Iris pigment epithelial cell (primary cell): ENCODE results near the gene KIF26B.
"Not testable (repeated sequence)": the region's sequence is repeated elsewhere in the genome, so short reads cannot be mapped to it uniquely, and the experiment has no call there.

Experiments used
- DNase-seq: peaks from one replicate; pipeline ENCODE4 v3.0.0-alpha.2; 2011; ENCODE audit warnings: low read depth

The KIF26B gene

DNA sequence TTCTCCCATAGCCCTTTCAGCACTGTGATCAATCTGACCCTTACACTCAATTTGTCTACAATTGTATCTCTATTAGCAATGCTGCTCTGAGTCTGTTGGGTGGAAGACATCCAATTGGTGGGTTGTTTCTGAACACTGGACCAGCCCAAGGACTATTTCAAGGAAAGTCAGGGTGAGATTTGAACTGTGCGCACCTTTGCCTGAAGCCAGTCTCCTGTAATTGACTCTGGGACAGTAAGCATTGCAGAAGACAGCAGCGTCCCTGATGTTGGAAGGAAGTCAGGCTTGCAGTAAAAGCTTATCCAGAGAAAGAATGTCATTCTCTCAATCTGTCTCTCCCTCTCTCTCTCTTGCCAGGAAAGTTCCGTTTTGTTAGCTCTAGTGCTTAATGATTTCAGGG, 233.9 kb downstream of the KIF26B start:
- no peak for DNase-seq

DNA sequence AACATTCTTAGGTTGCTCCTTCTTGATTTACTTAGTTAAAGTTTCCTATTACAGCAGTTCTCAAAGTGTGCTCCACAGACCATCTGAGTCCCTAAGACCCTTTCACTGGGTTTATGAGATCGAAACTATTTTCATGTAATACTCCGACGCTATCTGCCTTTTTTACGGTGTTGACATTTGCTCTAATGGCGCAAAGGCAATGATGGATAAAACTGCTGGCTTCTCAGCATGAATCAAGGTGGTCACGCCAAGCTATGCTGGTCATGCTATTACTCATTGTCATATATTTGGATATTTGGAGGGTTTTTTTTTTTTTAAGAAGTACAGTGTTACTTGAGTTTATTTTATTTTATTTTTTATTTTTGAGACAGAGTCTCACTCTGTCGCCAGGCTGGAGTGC, 235.1 kb downstream of the KIF26B start:
- DNase-seq = no peak

DNA sequence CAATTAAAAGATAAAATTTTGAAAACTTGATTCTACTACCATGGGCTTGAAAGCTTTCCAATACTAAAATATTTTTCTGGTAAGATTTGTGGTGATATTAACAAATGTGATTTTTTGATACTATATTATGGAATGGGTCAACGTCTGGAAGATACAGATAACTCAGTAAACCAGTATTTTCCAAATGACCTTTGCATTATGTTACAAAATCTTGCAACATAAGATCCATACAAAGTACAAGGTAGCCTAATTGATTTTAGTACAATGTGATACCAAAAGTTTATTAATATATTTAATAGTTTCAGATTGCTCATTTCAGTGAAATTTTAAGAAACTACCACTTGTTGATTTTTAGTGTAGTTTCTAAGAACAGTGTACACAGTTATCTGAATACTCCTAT, 236.2 kb downstream of the KIF26B start:
- no peak for DNase-seq

DNA sequence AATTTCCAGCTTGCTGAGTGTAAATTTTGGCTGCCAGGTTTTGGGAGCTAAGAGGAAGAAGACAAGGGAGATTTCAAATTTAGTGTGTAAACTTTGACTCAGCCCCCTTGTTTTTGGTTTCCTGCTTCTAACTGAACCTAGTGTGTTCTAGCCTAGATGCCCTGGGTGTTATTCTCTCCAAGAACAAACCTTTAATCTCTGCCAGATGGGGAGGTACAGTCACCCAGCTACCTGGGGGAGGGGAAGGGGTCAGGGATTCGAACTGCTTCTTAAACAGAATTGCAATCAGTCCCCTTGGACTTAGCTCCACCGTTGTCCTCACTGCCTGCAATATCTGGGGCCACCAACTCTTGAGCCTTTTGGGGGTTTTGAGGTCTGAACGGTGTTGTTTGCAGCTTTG, 238.9 kb downstream of the KIF26B start:
- DNase-seq = no peak

DNA sequence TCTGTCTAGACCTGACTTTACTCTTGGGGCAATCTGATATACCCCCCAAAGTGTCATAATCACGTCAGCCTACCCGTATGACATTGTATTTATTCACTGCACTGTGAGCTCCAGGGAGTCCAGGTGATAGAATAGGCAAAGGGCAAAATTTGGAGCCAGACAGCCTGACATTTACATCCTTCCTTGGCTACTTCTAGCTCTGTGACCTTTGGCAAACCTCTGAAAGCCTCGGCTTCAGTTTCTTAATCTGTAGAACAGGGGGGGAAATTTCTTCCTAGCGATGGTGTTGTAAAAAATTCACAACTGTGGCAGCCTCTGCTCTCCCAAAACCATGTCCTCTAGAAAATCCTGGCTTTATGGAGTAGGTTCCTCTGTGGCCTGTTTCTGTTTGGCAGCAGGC, 240.9 kb downstream of the KIF26B start:
- no peak for DNase-seq

DNA sequence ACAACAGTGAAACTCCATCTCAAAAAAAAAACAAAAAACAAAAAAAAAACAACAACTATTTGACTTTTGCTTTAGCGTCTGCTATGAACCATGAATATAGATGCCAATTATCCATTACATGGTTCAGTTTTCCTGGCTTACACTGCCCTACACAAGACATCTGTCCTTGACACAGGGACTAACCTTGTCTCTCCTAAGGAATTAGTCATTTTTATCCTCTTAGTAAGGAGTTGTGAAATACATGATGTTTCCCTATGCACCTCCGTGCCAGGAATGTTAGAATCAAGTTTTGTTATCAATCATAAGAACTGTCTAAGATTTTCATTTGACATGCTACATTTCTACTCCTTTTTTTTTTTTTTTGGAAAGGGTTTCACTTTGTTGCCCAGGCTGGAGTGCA, 241.8 kb downstream of the KIF26B start:
- DNase-seq = peak; percentile 13

DNA sequence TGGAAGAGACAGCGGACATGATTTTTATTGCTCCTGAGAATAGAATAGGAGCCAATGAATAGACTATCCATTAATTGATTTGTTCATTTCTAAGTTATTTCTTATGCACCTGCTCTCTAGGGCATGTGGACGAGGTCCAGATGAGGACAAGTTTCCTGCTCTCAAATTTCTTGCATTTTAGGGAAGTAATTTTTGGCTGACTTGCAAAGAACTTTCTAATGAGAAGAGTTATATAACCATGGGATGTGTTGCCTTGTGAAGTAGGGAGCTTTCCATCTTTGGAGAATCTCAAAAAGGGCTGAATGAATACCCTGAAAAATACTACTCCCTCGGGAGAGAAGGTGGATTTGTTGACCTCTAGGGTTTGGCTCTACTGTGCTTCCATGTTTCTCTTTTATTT, 243.0 kb downstream of the KIF26B start:
- DNase-seq = no peak

DNA sequence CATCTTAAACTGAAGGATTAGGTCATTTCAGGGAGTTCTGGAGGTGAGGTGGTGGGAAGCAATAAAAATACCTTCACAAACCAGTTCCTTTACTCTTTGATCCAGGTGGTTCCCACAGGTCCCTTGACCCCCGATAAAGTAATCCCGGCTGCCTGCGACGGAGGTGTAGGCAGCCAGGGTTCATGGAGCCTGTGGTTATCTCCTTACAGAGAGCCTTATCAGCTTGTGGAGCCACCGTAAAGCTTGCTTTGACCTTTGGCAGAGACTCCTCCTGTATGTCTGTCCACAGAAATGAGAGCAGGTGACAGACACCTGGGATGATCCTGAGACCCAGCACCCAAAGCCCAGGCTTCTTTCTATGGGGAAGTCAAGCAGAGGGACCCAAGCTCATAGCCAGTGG, 243.4 kb downstream of the KIF26B start:
- DNase-seq = no peak

DNA sequence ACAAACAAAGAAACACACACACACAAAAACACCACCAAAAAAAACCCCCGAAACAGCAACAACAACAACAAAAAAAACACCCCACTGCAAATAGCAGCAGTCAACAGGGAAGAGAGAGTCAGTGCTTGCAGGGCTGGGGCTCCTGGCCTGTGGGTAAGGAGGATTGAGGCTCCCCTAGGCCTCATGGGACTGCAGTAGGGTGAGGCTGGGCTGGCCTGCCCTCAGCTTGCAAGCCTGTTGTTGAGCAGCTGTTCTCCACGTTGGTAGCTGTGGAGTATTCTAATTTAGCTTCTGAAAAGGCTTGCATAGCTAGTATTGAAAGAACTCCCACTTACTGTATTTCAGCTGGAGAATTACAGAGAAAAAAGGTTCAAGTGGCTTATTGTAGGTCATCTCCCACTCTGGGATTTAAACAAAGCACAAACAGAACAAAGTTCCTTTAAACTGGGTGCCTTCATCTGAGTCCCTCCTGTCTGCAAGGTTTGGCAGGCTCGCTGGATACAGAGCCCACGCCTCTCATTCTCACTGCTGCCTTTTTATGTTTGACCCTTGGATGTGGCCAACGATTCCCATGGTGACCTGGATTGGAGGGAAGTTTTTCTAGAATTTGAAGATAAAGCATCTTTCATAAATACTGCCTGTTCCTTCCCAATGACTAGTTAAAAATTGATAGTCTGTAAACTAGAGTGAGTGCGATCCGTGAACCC, 247.2 kb downstream of the KIF26B start:
- DNase-seq = no peak

DNA sequence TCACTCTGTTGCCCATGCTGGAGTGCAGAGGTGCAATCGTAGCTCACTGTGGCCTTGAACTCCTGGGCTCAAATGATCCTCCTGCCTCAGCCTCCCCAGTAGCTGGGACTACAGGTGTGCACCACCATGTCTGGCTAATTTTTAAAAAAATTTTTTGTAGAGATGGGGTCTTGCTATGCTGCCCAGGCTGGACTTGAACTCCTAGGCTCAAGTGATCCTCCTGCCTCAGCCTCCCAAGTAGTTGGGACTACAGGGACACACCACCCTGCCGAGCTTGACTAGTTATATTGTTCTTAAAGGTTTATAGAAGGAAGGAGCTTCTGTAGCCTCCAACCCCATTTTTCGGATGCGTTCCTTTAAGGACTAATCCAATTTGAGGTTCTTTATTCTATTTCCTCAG, 248.2 kb downstream of the KIF26B start:
- DNase-seq = not testable (repeated sequence)

DNA sequence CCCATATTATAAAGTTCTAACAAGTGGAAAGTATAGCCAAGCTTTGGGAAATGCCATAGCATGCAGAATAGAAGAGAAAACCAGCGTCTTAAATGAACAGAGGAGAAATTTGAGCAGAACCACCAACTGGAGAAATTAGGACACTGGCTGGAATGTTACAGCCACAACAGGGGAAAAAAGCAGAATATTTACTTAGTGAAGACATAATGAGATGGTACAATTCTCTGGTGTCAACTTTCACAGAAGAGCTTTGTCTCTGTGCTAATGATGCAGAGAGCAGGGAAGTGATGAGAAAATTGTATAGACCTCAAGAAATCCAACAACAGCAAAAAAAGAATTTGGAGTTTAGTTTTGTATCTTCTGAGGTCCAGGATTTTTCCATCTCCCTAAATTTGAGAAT, 249.7 kb downstream of the KIF26B start:
- no peak for DNase-seq

DNA sequence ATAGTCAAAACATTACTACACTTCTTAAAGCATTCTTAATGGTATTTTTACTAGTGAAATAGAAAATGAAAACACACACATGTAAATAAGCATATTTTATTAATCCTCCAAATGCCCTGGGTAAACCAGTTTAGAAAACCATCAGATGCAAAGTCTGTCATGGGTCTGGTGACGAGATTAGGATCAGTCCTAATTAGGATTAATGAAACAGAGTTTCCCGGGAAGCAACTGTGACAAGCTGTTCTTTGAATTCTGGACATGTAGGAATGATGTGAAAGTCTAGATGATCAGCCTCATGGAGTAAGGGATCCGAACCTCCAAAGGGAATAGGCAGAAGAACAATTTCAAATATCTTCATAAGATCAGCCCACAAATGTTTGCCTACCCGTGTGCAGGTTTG, 250.2 kb downstream of the KIF26B start:
- DNase-seq = no peak

DNA sequence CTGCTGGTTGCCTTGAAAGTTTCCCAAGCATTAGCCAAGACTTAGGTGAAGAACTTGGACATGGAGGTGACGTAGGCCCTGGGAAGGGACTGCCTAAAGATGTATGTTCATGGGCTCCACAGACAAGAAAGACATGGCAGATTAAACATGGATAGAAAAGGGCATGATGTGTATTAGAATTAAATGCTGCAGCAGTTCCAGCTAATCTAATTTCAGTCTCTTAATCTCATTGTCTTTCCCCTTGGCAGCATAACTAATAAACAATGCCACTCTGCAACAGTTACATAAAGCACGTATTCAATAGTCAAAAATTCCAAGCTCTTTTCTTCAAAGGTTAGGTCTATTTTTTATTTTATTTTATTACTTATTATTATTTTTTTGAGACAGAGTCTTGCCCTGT, 251.6 kb downstream of the KIF26B start:
- DNase-seq = no peak

DNA sequence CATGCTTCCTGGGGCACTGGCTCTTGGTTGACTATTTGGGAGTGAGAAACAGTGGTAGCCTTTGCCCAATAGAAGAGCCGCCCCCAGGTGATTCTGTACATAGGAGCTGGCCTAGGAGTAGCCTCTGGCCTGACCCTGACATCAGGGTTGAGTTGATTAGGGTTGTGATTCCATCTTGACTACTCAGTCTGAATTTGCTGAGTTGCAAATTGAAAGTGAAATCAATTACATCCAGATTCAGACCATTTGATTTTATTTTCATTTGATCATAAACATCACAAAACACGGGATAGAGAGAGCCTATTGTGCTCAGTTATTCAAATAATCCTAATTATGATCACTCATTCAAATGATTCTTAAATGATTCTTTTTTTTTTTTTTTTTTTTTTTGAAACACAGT, 253.2 kb downstream of the KIF26B start:
- no peak for DNase-seq

DNA sequence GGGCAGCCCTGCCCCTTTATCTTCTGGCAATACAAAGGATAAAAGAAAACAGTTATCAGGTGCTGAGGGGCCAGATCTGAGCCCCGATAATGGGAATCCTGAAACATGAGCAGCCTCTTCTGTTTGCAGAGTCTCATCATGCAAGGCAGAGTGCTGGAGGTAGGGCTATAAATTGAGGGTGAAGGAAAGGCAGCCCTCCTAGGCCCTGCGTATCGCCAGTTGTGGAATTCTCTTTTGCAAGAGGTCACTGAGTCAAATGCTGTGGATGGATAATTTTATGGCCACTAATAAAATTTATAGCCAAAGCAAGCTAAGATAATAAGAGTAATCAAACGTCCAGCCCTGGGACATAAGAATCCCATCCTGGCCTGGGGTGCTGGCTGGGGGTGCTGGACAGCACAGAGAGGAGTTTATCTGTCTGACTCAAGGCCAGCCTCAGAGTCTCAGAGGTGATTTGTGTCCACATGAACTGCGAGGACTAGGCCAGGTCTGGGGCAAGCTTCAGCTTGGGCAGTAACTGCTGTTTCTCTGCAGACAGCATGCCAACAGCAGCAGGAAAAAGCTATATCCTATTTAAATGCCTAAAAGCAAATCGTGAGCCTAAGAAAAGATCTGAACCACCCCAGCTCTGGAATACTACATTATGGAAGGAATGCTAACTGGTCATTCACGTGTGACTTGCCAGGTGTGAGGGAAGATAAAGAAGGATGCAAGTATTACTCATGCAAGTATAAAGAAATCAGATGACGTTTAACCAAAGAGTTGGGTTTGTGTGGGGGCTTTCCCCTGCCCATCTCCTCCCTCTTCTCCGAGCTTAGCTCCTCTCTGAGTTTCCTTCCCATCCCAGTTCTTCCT, 254.8 kb downstream of the KIF26B start:
- no peak for DNase-seq

DNA sequence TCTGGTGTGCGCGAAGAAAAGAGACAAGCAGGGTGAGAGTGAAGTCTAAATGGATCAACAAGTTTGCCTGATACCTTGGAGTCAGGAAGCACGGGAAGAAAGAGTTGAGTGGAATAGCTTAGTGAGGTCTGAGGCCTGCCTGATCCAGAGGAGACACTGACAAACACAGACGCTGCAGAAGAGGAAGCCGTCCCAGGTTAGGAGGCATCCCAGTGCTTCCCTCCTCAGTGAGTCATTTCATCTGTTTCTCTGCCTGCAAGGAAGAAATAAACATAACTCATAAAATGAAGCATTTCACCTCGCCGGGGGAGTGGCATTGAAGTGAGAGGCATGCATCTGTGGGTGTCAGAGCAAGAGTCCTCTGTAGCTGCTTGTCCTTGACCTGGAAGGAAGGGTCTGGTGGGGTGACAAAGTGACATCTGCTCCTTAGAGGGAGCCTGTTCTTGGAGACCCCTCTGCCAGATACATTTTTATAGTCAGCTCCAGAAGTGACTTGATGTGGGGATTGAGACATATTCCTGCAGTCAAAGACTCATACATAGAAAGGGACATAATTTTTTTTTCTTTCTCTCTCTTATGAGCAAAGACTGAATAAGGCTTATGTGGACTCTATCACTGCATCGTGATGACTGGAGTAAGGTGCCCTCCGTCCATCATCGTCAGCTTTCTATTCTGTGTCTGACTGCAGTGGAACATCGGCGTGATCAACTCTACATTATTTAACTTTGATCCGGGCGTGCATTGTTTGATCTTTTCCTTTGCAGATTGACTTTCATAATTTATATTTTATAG, 256.7 kb downstream of the KIF26B start:
- DNase-seq = peak; percentile 38

DNA sequence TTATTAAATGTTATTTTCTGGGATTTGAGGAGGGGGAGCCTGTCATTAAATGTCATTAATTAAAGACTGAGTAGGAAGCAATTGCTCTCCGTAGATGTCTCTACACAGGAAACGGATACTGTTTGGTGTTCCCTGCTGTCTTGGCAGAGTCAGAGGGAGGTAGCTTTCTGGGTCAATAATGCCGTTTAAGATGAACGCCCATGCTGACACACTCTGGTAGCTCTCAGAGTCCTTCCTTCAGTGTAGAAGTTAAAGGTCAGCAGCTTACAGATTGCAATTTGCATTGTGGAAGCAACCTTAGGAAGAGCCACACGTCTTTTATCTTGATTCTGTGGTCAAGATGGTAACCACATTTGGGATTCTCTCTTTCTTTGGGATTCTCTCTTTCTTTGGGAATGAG, 257.5 kb downstream of the KIF26B start:
- no peak for DNase-seq

DNA sequence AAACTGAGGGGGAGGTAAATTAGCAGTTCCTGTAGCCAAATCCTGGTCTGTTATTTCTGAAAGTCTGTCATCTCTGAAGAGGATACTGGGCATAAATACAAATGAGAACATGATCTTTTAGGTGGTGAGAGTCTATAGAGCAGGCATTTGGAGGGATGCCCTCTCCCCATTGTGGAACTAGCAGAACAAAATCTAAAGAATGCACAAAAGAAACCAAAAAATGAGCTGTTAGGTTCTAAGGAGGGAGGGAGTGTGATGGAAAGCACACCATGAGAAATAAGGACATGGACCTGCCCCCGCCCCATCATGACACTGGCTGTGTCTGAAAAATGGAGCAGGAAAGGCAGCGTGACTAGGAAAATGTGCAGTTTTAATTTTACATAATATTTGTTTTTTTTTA, 262.0 kb downstream of the KIF26B start:
- no peak for DNase-seq

DNA sequence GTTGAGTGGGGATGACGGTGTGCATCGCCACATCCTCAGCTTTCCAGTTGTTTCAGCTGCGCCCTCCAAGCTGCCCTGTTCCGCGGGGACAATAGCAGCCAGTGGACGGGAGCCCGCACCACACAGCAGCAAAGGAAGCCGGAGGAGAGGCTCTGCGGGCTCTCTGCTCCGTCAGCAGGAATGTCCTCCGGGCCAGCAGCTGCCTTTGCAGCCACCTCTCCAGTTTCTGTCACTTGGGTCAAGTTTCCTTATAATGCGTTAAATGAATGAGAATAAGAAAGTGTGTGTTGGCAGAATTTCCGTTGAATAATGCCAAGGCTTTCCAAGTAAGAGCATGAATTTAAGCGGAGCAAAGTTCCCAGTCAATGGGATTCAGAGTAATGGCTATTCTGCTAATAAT, 263.3 kb downstream of the KIF26B start:
- DNase-seq = no peak

DNA sequence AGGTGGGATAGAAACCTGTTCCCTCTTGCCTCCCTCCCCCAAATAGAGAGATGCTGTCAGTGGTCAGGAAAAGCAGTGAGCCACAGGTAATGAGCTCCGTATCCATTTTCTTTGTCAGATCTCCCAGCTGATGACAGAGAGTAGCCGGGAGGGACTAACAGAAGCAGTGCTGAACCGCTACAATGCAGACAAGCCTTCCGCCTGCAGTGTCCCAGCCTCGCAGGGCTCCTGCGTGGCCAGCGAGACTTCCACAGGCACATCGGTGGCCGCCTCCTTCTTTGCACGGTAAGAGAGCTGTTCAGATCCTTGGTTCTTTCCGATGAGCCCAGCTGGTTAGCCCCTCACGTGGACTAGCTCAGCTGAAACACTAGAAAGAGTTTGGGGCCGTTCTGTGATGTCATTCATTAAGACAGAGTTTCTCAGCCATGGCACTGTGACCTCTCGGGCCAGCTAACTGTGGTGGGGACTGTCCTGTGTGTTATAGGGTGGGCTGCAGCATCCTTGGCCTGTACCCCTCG, 264.7 kb downstream of the KIF26B start:
- DNase-seq = no peak

DNA sequence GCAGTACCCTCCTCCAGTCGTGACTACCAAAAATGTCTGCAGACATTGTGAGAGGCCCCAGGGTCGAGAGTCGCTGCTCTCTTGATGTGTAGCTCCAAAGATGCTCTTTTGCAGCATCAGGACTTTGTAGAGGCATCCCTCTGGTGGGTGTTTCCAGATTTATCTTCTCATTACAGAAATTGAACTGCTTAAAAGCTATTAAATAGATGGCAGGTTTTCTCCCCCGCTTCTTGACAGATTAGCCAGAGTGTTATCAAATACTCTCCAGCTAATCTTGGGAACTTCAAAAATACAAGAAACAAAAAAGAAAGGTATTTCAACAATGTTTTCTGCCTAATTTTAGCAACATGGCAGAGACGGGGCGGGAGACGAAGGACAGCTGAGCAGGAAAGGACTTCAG, 265.2 kb downstream of the KIF26B start:
- DNase-seq = no peak

DNA sequence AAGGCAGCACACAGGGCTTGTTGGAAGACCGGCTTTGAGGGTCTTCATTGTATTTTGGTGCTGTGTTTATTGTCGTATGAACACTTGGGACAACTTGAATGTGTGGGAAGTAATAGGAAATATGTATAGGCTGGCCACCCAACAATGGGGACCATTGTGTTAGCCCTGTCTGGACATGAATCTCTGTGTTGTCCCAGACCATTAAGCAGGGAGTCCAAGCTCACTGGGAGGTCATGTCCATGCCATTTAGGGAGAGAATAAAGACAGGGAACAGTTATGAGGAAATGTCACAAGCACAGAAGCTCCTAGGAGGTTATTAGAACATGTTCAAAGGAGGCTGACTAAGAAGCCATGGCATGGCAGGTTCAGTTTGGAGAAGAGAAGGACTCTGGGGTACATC, 266.1 kb downstream of the KIF26B start:
- DNase-seq = no peak

DNA sequence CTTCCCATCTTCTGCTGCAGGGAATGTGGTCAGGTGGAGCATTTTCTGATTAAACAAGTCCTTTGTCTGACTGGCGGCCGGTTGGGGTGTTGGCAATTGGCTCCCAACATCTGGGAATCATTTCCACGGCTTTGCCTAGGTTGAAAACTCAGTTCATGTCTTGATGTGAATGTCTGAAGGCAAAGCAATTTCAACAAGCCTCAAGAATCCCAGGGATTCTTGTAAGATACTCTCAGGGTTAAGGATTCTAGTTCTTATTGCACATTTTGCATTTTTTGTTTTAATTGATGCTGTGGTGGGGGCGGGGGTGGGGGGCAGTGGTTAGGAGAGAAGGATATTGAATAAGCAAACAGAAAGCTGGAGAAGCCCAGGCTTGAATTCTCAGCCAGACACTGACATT, 273.9 kb downstream of the KIF26B start:
- DNase-seq = no peak
